Natural killer cell (primary cell): ENCODE results near the gene EXOC3L2. TPM values are rescaled to one million over a fixed set of nuclear protein-coding genes. Genes with fewer than 3 reads are reported as not detected.

Experiments used
- ATAC-seq, 3 donors: fragments of 150-1000 bp in 2 of 3; fragments of 200-7000 bp in 1 of 3; cut with Tn5 transposase; 1 replicate in 1 of 3; 2 replicates in 2 of 3; pipeline ENCODE4 v1.10.0; 2021; ENCODE audit warnings: mild to moderate bottlenecking in 2 of 3, moderate library complexity in 2 of 3
- DNase-seq, 2 donors: peaks; one replicate each; pipeline versions ENCODE4 v3.0.0 to v3.0.0-alpha.2; 2013 to 2021; ENCODE audit warnings: mixed read lengths in 1 of 2
- H3K27ac ChIP-seq: one replicate; pipeline ENCODE4 v1.5.1; 2013; ENCODE audit warnings: mild to moderate bottlenecking, low read length
- H3K27me3 ChIP-seq: one replicate; pipeline ENCODE4 v1.6.1; 2013; ENCODE audit warnings: low read length; ENCODE audit not compliant: control insufficient read depth, insufficient read depth
- H3K36me3 ChIP-seq: one replicate; pipeline ENCODE4 v1.6.1; 2013; ENCODE audit warnings: low read length; ENCODE audit not compliant: control insufficient read depth, insufficient read depth
- H3K4me1 ChIP-seq: one replicate; pipeline ENCODE4 v1.6.1; 2013; ENCODE audit warnings: low read length; ENCODE audit not compliant: control insufficient read depth, insufficient read depth
- H3K4me3 ChIP-seq: one replicate; pipeline ENCODE4 v1.5.1; 2013; ENCODE audit warnings: low read length
- H3K9me3 ChIP-seq: one replicate; pipeline ENCODE4 v1.6.1; 2013; ENCODE audit warnings: low read length; ENCODE audit not compliant: control insufficient read depth, insufficient read depth
- H3K27ac Mint-ChIP-seq, 2 donors: one replicate each; pipeline ENCODE4 v1.8.0; 2022; ENCODE audit warnings: mild to moderate bottlenecking in 2 of 2, mixed read lengths in 2 of 2, moderate library complexity in 1 of 2
- H3K27me3 Mint-ChIP-seq, 2 donors: one replicate each; pipeline ENCODE4 v1.8.0; 2022; ENCODE audit warnings: low read depth in 2 of 2, mixed read lengths in 2 of 2
- H3K36me3 Mint-ChIP-seq: one replicate; pipeline ENCODE4 v1.8.0; 2022; ENCODE audit warnings: mixed read lengths
- H3K4me1 Mint-ChIP-seq, 2 donors: one replicate each; pipeline ENCODE4 v1.8.0; 2022; ENCODE audit warnings: mixed read lengths in 2 of 2
- H3K4me3 Mint-ChIP-seq: one replicate; pipeline ENCODE4 v1.8.0; 2022; ENCODE audit warnings: mild to moderate bottlenecking, moderate library complexity, mixed read lengths
- H3K9me3 Mint-ChIP-seq, 2 donors: one replicate each; pipeline ENCODE4 v1.8.0; 2022; ENCODE audit warnings: mixed read lengths in 2 of 2
- WGBS: methylation state at CpG from one replicate; pipeline ENCODE4 v1.1.7; 2013; ENCODE audit warnings: missing lambda C conversion rate; ENCODE audit not compliant: insufficient coverage; 5-methylcytosine and 5-hydroxymethylcytosine counted together
- intact Hi-C: fragments of 100-400 bp; cut with micrococcal nuclease; formaldehyde crosslinking; loops from one replicate; pipeline ENCODE4 v1.14.2; 2022
- total RNA-seq, 4 donors: library from RNA; stranded (reverse); fragments of 120-200 nt in 1 of 4; gene quantifications; one replicate each; pipeline versions ENCODE4 v1.2.3 to v1.2.4, GENCODE V29; 2013 to 2022
- TF ChIP-seq, protein P1 (sequence below): fragments of 200-600 bp; IDR thresholded peaks from one replicate; pipeline ENCODE4 v1.8.0; 2022; ENCODE audit warnings: antibody characterized with exemption

EXOC3L2 gene
- total RNA-seq, 3 donors from 2014 or later (not counting 1 experiment from before 2014, with no cell fraction given), result 0.16 to 0.23 TPM; not detected in 1

DNA sequence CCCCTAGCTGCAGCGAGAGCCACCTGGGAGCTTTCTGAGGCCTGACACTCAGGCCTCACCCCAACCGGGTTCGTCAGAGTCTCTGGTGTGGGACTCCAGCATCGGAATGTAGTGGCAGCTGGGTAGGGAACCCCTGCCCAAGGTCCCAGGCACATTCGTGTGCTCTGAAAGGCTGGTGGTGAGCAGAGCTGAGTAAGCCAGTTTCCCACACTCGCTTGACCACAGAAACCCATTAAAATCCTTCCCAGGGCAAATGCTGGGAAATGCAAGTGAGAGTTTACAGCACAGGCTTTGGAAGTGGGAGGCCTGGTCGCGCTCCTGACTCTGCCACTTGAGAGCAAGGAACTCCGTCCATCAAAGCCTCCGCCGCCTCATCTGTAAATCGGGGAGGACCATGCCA lies 71.4 kb downstream of the EXOC3L2 start:
- Histone ChIP-seq H3K9me3 (no peaks in the 10 kb centered on the region), H3K27me3 (no peaks in the 10 kb centered on the region), H3K4me3 (no peak overlapping the region), H3K36me3 (no peaks in the 10 kb centered on the region), H3K27ac (no peak overlapping the region), H3K4me1 (peaks cover 60% of the 10 kb centered on the region)
- WGBS, result 71% methylated on average over 12 of the region's 12 CpGs
- Mint-ChIP-seq H3K4me1 (peaks cover 11 to 36% of the 10 kb centered on the region in 2 donors), H3K27me3 (no peaks in the 10 kb centered on the region), H3K27ac (peak overlapping the region; percentile 60 to 61), H3K9me3 (no peaks in the 10 kb centered on the region), H3K36me3 (no peaks in the 10 kb centered on the region), H3K4me3 (no peak overlapping the region)
- ATAC-seq (no peak), DNase-seq (no peak)
- intact Hi-C loops, result no loop called here
- TF ChIP-seq, protein P1, sequence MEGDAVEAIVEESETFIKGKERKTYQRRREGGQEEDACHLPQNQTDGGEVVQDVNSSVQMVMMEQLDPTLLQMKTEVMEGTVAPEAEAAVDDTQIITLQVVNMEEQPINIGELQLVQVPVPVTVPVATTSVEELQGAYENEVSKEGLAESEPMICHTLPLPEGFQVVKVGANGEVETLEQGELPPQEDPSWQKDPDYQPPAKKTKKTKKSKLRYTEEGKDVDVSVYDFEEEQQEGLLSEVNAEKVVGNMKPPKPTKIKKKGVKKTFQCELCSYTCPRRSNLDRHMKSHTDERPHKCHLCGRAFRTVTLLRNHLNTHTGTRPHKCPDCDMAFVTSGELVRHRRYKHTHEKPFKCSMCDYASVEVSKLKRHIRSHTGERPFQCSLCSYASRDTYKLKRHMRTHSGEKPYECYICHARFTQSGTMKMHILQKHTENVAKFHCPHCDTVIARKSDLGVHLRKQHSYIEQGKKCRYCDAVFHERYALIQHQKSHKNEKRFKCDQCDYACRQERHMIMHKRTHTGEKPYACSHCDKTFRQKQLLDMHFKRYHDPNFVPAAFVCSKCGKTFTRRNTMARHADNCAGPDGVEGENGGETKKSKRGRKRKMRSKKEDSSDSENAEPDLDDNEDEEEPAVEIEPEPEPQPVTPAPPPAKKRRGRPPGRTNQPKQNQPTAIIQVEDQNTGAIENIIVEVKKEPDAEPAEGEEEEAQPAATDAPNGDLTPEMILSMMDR, result no peak

DNA sequence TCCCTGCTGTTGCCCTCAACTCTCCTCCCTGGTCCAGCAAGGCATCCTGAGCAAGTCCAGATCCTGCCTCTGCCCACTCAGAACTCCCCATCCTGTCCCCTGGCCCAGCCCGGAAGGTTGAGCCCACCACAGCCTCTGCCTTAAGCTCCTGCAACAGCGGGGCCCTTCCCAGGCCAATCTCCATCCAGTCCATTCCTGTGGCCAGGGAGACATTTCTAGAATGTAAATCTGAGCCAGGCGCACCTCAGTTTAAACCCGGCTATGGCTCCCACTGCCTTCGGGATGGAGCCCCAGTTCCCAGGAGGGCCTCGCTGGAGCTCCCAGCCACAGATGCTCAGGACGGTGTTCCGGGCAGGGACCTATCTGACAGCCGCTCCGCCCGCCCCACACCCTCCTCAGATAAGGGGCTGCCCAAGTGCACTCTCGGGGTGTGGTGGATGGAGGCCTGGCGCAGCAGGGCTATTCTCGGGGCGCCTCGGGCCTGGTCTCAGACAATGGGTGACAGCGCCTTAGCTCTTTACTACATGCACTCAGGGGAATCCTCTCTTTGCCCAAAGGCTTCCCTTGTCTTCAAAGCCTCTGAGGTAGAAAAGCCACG lies 72.5 kb downstream of the EXOC3L2 start:
- Histone ChIP-seq H3K36me3 (no peaks in the 10 kb centered on the region), H3K9me3 (no peaks in the 10 kb centered on the region), H3K4me3 (no peak overlapping the region), H3K4me1 (peaks cover 65% of the 10 kb centered on the region), H3K27me3 (no peaks in the 10 kb centered on the region), H3K27ac (peak overlapping the region; percentile 49)
- ATAC-seq (no peak), DNase-seq (no peak)
- Mint-ChIP-seq H3K9me3 (no peaks in the 10 kb centered on the region), H3K36me3 (no peaks in the 10 kb centered on the region), H3K4me1 (peaks cover 11 to 33% of the 10 kb centered on the region in 2 donors), H3K27me3 (no peaks in the 10 kb centered on the region), H3K4me3 (no peak overlapping the region), H3K27ac (peak overlapping the region; percentile 91 to 96)
- intact Hi-C loops, result no loop called here
- WGBS, result 97% methylated on average over 13 of the region's 18 CpGs
- TF ChIP-seq, protein P1, result no peak

DNA sequence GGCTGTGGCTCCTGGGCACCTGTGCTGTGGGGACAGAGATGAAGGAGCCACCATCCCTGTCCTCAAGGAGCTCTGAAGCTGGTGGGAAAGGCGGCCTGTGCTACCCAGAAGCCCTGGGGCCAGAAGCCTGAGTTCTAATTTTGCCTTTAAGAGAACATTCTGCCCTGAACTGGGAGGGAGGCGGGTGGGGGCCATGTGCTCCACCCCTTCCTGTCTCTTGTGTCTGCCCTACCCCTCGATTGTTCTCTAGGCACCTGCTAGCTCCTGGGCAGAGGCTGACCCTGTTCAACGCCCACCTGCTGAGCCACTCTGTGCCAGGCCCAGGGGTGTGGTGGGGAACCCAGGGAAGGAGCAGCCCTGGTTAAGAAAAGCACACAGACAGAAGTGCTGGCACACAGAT lies 73.0 kb downstream of the EXOC3L2 start:
- intact Hi-C loops, result no loop called here
- no peaks in the 10 kb centered on the region for H3K36me3 Mint-ChIP-seq
- H3K9me3 Mint-ChIP-seq, result no peaks in the 10 kb centered on the region
- Histone ChIP-seq H3K36me3 (no peaks in the 10 kb centered on the region), H3K4me3 (no peak overlapping the region), H3K27me3 (no peaks in the 10 kb centered on the region), H3K27ac (peak overlapping the region; percentile 49), H3K9me3 (no peaks in the 10 kb centered on the region), H3K4me1 (peaks cover 59% of the 10 kb centered on the region)
- H3K4me1 Mint-ChIP-seq, result peaks cover 11 to 33% of the 10 kb centered on the region in 2 donors
- 21% methylated on average over 4 of the region's 4 CpGs for WGBS
- DNase-seq (peak in 1 of 2 donors; percentile 54), ATAC-seq (peak; percentile 47 to 64 (median 54))
- peak overlapping the region; percentile 91 to 96 for H3K27ac Mint-ChIP-seq
- peak overlapping the region; percentile 31 for H3K4me3 Mint-ChIP-seq
- TF ChIP-seq, protein P1, result no peak
- H3K27me3 Mint-ChIP-seq, result no peaks in the 10 kb centered on the region

DNA sequence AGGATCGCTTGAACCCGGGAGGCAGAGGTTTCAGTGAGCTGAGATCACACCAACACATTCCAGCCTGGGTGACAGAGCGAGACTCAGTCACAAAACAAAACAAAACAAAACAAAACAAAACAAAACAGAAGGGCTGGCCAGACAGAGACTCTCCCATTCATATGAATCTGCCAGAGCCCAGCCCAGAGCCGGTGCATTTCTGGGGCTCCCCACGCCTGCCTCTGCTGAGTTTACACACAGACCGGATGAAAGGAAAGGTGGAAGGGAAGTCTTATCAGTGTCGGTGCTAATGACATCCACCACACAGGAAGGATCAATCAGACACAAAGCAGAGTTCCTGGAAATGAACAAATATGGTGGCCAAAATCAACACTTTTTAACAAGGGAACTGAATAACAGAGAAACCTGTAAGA lies 74.0 kb downstream of the EXOC3L2 start:
- H3K4me1 ChIP-seq, result peaks cover 55% of the 10 kb centered on the region
- peak overlapping the region; percentile 91 to 96 for H3K27ac Mint-ChIP-seq
- H3K4me1 Mint-ChIP-seq, result peaks cover 11 to 33% of the 10 kb centered on the region in 2 donors
- no peaks in the 10 kb centered on the region for H3K36me3 ChIP-seq
- 31% methylated on average over 7 of the region's 7 CpGs for WGBS
- H3K9me3 Mint-ChIP-seq, result no peaks in the 10 kb centered on the region
- no peaks in the 10 kb centered on the region for H3K36me3 Mint-ChIP-seq
- no peak overlapping the region for H3K4me3 ChIP-seq
- no peaks in the 10 kb centered on the region for H3K27me3 Mint-ChIP-seq
- H3K27me3 ChIP-seq, result no peaks in the 10 kb centered on the region
- TF ChIP-seq, protein P1, result no peak
- ATAC-seq (peak; percentile 76 to 86 (median 79)), DNase-seq (peak in 1 of 2 donors; percentile 74)
- intact Hi-C loops, result no loop called here
- no peaks in the 10 kb centered on the region for H3K9me3 ChIP-seq
- peak overlapping the region; percentile 87 for H3K4me3 Mint-ChIP-seq
- peak overlapping the region; percentile 68 for H3K27ac ChIP-seq
